GM12892 (cell line): ENCODE results near the gene ZNF232.

Experiments used
- POLR2AphosphoS5 ChIP-seq: IDR thresholded peaks from 2 replicates; pipeline ENCODE4 v1.6.1; 2011; ENCODE audit warnings: low read depth, low read length, control low read depth
- TAF1 ChIP-seq: IDR thresholded peaks from 2 replicates; pipeline ENCODE4 v1.6.1; 2011; ENCODE audit warnings: low read depth, mild to moderate bottlenecking, control low read depth, low read length, borderline replicate concordance

DNA sequence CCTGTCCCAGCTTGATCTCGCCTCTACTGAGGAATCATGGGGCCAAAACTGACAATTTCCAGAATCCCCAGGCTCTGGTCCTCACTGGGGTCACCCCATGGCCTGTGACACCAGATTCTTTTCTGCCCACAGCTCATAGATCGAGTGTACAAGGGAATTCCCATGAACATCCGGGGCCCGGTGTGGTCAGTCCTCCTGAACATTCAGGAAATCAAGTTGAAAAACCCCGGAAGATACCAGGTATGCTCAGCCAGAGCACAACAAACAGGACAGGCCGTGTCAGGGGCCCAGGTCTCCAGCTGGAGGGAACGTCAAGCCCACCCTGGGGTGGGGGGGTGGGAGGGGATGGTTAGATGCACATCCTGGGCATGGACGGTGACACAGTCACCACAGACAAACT lies 21.6 kb upstream of the ZNF232 start:
- TF ChIP-seq TAF1 = no peak
- no peak for TF ChIP-seq POLR2AphosphoS5
